NCI-H748 (cell line): Measurements from ENCODE around the gene TCTA.
A peak's percentile ranks its signal among the peaks of the same experiment; 100 is the strongest.
"Not testable (repeated sequence)": the region's sequence is repeated elsewhere in the genome, so short reads cannot be mapped to it uniquely, and the experiment has no call there.

Source experiments
- DNase-seq: peaks from one replicate; lab custom pipeline; 2025; ENCODE audit not compliant: unreplicated experiment; lab: John Stamatoyannopoulos, UW

The TCTA gene

GRCh38 chr3:49411968-49412631 lies at the start of gene TCTA, which contains the start of gene RHOA:
TCTA (plus strand) TSS chr3:49412423; CDS start chr3:49412427, 4 bp downstream.
RHOA (minus strand) TSS chr3:49411976; CDS start chr3:49375589, 36,387 bp downstream.
- DNase-seq = peak; percentile 99

GRCh38 chr3:49362561-49362960 lies 49.7 kb upstream of the TCTA start:
- DNase-seq = no peak

GRCh38 chr3:49370585-49371290 lies 41.5 kb upstream of the TCTA start:
- DNase-seq = no peak

GRCh38 chr3:49371946-49372345 lies 40.3 kb upstream of the TCTA start:
- no peak for DNase-seq

- no peak for DNase-seq
These were observed 34.7 kb upstream of the TCTA start for GRCh38 chr3:49377483-49377882.

- DNase-seq = no peak
These were observed 33.9 kb upstream of the TCTA start for GRCh38 chr3:49378249-49378895.

- DNase-seq = no peak
These were observed 28.8 kb upstream of the TCTA start for GRCh38 chr3:49383387-49383786.

GRCh38 chr3:49385617-49386016 lies 26.6 kb upstream of the TCTA start:
- DNase-seq = no peak

GRCh38 chr3:49386056-49386756 lies 26.0 kb upstream of the TCTA start:
- no peak for DNase-seq

GRCh38 chr3:49387721-49388120 lies 24.5 kb upstream of the TCTA start:
- DNase-seq = no peak

- no peak for DNase-seq
These were observed 23.9 kb upstream of the TCTA start for GRCh38 chr3:49388289-49388820.

- DNase-seq = no peak
These were observed 22.9 kb upstream of the TCTA start for GRCh38 chr3:49389297-49389696.

- not testable (repeated sequence) for DNase-seq
These were observed 20.9 kb upstream of the TCTA start for GRCh38 chr3:49391310-49391709.

GRCh38 chr3:49397470-49397869 lies 14.8 kb upstream of the TCTA start:
- no peak for DNase-seq

- DNase-seq = no peak
These were observed 12.8 kb upstream of the TCTA start for GRCh38 chr3:49399461-49399860.

- DNase-seq = no peak
These were observed 10.5 kb upstream of the TCTA start for GRCh38 chr3:49401766-49402165.

GRCh38 chr3:49403891-49404290 lies 8.3 kb upstream of the TCTA start:
- DNase-seq = no peak

- DNase-seq = not testable (repeated sequence)
These were observed 6.7 kb upstream of the TCTA start for GRCh38 chr3:49405570-49405969.

- no peak for DNase-seq
These were observed 5.4 kb upstream of the TCTA start for GRCh38 chr3:49406571-49407565.
